ENCODE results near the gene ZNF490. TPM values are rescaled to one million over a fixed set of nuclear protein-coding genes. Genes with fewer than 3 reads are reported as not detected.

The ZNF490 gene
- total and polyA plus RNA-seq, 2 donors = 1.6 to 6.0 TPM

GRCh38 chr19:12606796-12607195 lies 3.8 kb downstream of the ZNF490 start:
- no peaks in the 10 kb centered on the region for H3K9me3 ChIP-seq (ENCODE audit: control insufficient read depth in 2 of 2, insufficient read depth in 1 of 2, low read length in 1 of 2)
- H3K27me3 ChIP-seq (ENCODE audit: control insufficient read depth in 2 of 2, insufficient read depth in 1 of 2, low read length in 1 of 2) = no peaks in the 10 kb centered on the region
- DNase-seq (ENCODE audit: low read depth in 6 of 9, low spot score in 9 of 9) = no peak
- H3K4me1 ChIP-seq (ENCODE audit: control insufficient read depth in 2 of 2, insufficient read depth in 2 of 2, low read length in 2 of 2) = peaks cover 16 to 18% of the 10 kb centered on the region in 2 donors
- no peak overlapping the region for H3K4me3 ChIP-seq (ENCODE audit: low read length in 2 of 2)
- H3K27ac ChIP-seq (ENCODE audit: low read depth in 1 of 2, low read length in 1 of 2) = no peak overlapping the region
- H3K36me3 ChIP-seq (ENCODE audit: control insufficient read depth in 2 of 2, insufficient read depth in 2 of 2, low read length in 1 of 2) = peaks cover 24 to 35% of the 10 kb centered on the region in 2 donors
- 98% methylated on average over 1 of the region's 1 CpG for WGBS

GRCh38 chr19:12603714-12604113 lies 6.9 kb downstream of the ZNF490 start:
- peak in 5 of 9 donors; percentile 19 to 66 (median 33) for DNase-seq (ENCODE audit: low read depth in 6 of 9, low spot score in 9 of 9)
- no peaks in the 10 kb centered on the region for H3K9me3 ChIP-seq (ENCODE audit: control insufficient read depth in 2 of 2, insufficient read depth in 1 of 2, low read length in 1 of 2)
- H3K4me3 ChIP-seq (ENCODE audit: low read length in 2 of 2) = no peak overlapping the region
- peaks cover 4 to 5% of the 10 kb centered on the region in 2 donors for H3K4me1 ChIP-seq (ENCODE audit: control insufficient read depth in 2 of 2, insufficient read depth in 2 of 2, low read length in 2 of 2)
- peaks cover 22 to 35% of the 10 kb centered on the region in 2 donors for H3K36me3 ChIP-seq (ENCODE audit: control insufficient read depth in 2 of 2, insufficient read depth in 2 of 2, low read length in 1 of 2)
- WGBS = 92% methylated on average over 1 of the region's 1 CpG
- no peak overlapping the region for H3K27ac ChIP-seq (ENCODE audit: low read depth in 1 of 2, low read length in 1 of 2)
- no peaks in the 10 kb centered on the region for H3K27me3 ChIP-seq (ENCODE audit: control insufficient read depth in 2 of 2, insufficient read depth in 1 of 2, low read length in 1 of 2)

- no peak overlapping the region for H3K27ac ChIP-seq (ENCODE audit: low read depth in 1 of 2, low read length in 1 of 2)
- H3K36me3 ChIP-seq (ENCODE audit: control insufficient read depth in 2 of 2, insufficient read depth in 2 of 2, low read length in 1 of 2) = peaks cover 13 to 22% of the 10 kb centered on the region in 2 donors
- H3K9me3 ChIP-seq (ENCODE audit: control insufficient read depth in 2 of 2, insufficient read depth in 1 of 2, low read length in 1 of 2) = no peaks in the 10 kb centered on the region
- no peak for DNase-seq (ENCODE audit: low read depth in 6 of 9, low spot score in 9 of 9)
- H3K4me3 ChIP-seq (ENCODE audit: low read length in 2 of 2) = no peak overlapping the region
- no peaks in the 10 kb centered on the region for H3K27me3 ChIP-seq (ENCODE audit: control insufficient read depth in 2 of 2, insufficient read depth in 1 of 2, low read length in 1 of 2)
- no peaks in the 10 kb centered on the region for H3K4me1 ChIP-seq (ENCODE audit: control insufficient read depth in 2 of 2, insufficient read depth in 2 of 2, low read length in 2 of 2)
- WGBS = 95% methylated on average over 11 of the region's 11 CpGs
Measured at GRCh38 chr19:12597594-12597993, 13.0 kb downstream of the ZNF490 start.

GRCh38 chr19:12596927-12597548 lies 13.6 kb downstream of the ZNF490 start:
- H3K9me3 ChIP-seq (ENCODE audit: control insufficient read depth in 2 of 2, insufficient read depth in 1 of 2, low read length in 1 of 2) = no peaks in the 10 kb centered on the region
- H3K27me3 ChIP-seq (ENCODE audit: control insufficient read depth in 2 of 2, insufficient read depth in 1 of 2, low read length in 1 of 2) = no peaks in the 10 kb centered on the region
- no peaks in the 10 kb centered on the region for H3K4me1 ChIP-seq (ENCODE audit: control insufficient read depth in 2 of 2, insufficient read depth in 2 of 2, low read length in 2 of 2)
- H3K36me3 ChIP-seq (ENCODE audit: control insufficient read depth in 2 of 2, insufficient read depth in 2 of 2, low read length in 1 of 2) = peaks cover 8 to 16% of the 10 kb centered on the region in 2 donors
- no peak overlapping the region for H3K4me3 ChIP-seq (ENCODE audit: low read length in 2 of 2)
- no peak overlapping the region for H3K27ac ChIP-seq (ENCODE audit: low read depth in 1 of 2, low read length in 1 of 2)
- 95% methylated on average over 38 of the region's 38 CpGs for WGBS
- no peak for DNase-seq (ENCODE audit: low read depth in 6 of 9, low spot score in 9 of 9)

GRCh38 chr19:12596485-12596884 lies 14.1 kb downstream of the ZNF490 start:
- Histone ChIP-seq H3K27me3 (ENCODE audit: control insufficient read depth in 2 of 2, insufficient read depth in 1 of 2, low read length in 1 of 2) (no peaks in the 10 kb centered on the region), H3K36me3 (ENCODE audit: control insufficient read depth in 2 of 2, insufficient read depth in 2 of 2, low read length in 1 of 2) (peaks cover 8 to 16% of the 10 kb centered on the region in 2 donors), H3K27ac (ENCODE audit: low read depth in 1 of 2, low read length in 1 of 2) (no peak overlapping the region), H3K4me1 (ENCODE audit: control insufficient read depth in 2 of 2, insufficient read depth in 2 of 2, low read length in 2 of 2) (no peaks in the 10 kb centered on the region), H3K9me3 (ENCODE audit: control insufficient read depth in 2 of 2, insufficient read depth in 1 of 2, low read length in 1 of 2) (no peaks in the 10 kb centered on the region), H3K4me3 (ENCODE audit: low read length in 2 of 2) (no peak overlapping the region)
- over 99% methylated on average over 11 of the region's 11 CpGs for WGBS
- no peak for DNase-seq (ENCODE audit: low read depth in 6 of 9, low spot score in 9 of 9)

GRCh38 chr19:12581100-12581499 lies 29.5 kb downstream of the ZNF490 start:
- H3K27me3 ChIP-seq (ENCODE audit: control insufficient read depth in 2 of 2, insufficient read depth in 1 of 2, low read length in 1 of 2) = no peaks in the 10 kb centered on the region
- WGBS = 94% methylated on average over 9 of the region's 9 CpGs
- H3K9me3 ChIP-seq (ENCODE audit: control insufficient read depth in 2 of 2, insufficient read depth in 1 of 2, low read length in 1 of 2) = peaks cover 7 to 23% of the 10 kb centered on the region in 2 donors
- no peaks in the 10 kb centered on the region for H3K4me1 ChIP-seq (ENCODE audit: control insufficient read depth in 2 of 2, insufficient read depth in 2 of 2, low read length in 2 of 2)
- H3K4me3 ChIP-seq (ENCODE audit: low read length in 2 of 2) = no peak overlapping the region
- peaks cover 35 to 42% of the 10 kb centered on the region in 2 donors for H3K36me3 ChIP-seq (ENCODE audit: control insufficient read depth in 2 of 2, insufficient read depth in 2 of 2, low read length in 1 of 2)
- H3K27ac ChIP-seq (ENCODE audit: low read depth in 1 of 2, low read length in 1 of 2) = no peak overlapping the region
- no peak for DNase-seq (ENCODE audit: low read depth in 6 of 9, low spot score in 9 of 9)

- H3K36me3 ChIP-seq (ENCODE audit: control insufficient read depth in 2 of 2, insufficient read depth in 2 of 2, low read length in 1 of 2) = peaks cover 35 to 42% of the 10 kb centered on the region in 2 donors
- DNase-seq (ENCODE audit: low read depth in 6 of 9, low spot score in 9 of 9) = no peak
- H3K4me3 ChIP-seq (ENCODE audit: low read length in 2 of 2) = no peak overlapping the region
- no peak overlapping the region for H3K27ac ChIP-seq (ENCODE audit: low read depth in 1 of 2, low read length in 1 of 2)
- WGBS = 99% methylated on average over 11 of the region's 11 CpGs
- peaks cover 7 to 23% of the 10 kb centered on the region in 2 donors for H3K9me3 ChIP-seq (ENCODE audit: control insufficient read depth in 2 of 2, insufficient read depth in 1 of 2, low read length in 1 of 2)
- no peaks in the 10 kb centered on the region for H3K27me3 ChIP-seq (ENCODE audit: control insufficient read depth in 2 of 2, insufficient read depth in 1 of 2, low read length in 1 of 2)
- no peaks in the 10 kb centered on the region for H3K4me1 ChIP-seq (ENCODE audit: control insufficient read depth in 2 of 2, insufficient read depth in 2 of 2, low read length in 2 of 2)
Measured at GRCh38 chr19:12580180-12580694, 30.4 kb downstream of the ZNF490 start.

GRCh38 chr19:12578641-12579040 lies 32.0 kb downstream of the ZNF490 start:
- H3K36me3 ChIP-seq (ENCODE audit: control insufficient read depth in 2 of 2, insufficient read depth in 2 of 2, low read length in 1 of 2) = peaks cover 35 to 42% of the 10 kb centered on the region in 2 donors
- peaks cover 7 to 23% of the 10 kb centered on the region in 2 donors for H3K9me3 ChIP-seq (ENCODE audit: control insufficient read depth in 2 of 2, insufficient read depth in 1 of 2, low read length in 1 of 2)
- H3K27me3 ChIP-seq (ENCODE audit: control insufficient read depth in 2 of 2, insufficient read depth in 1 of 2, low read length in 1 of 2) = no peaks in the 10 kb centered on the region
- no peak overlapping the region for H3K4me3 ChIP-seq (ENCODE audit: low read length in 2 of 2)
- H3K4me1 ChIP-seq (ENCODE audit: control insufficient read depth in 2 of 2, insufficient read depth in 2 of 2, low read length in 2 of 2) = peaks cover 8 to 10% of the 10 kb centered on the region in 2 donors
- DNase-seq (ENCODE audit: low read depth in 6 of 9, low spot score in 9 of 9) = no peak
- 98% methylated on average over 10 of the region's 10 CpGs for WGBS
- no peak overlapping the region for H3K27ac ChIP-seq (ENCODE audit: low read depth in 1 of 2, low read length in 1 of 2)

- WGBS = 30% methylated on average over 7 of the region's 7 CpGs
- Histone ChIP-seq H3K36me3 (ENCODE audit: control insufficient read depth in 2 of 2, insufficient read depth in 2 of 2, low read length in 1 of 2) (peaks cover 7 to 15% of the 10 kb centered on the region in 2 donors), H3K9me3 (ENCODE audit: control insufficient read depth in 2 of 2, insufficient read depth in 1 of 2, low read length in 1 of 2) (no peaks in the 10 kb centered on the region), H3K4me1 (ENCODE audit: control insufficient read depth in 2 of 2, insufficient read depth in 2 of 2, low read length in 2 of 2) (peaks cover 8 to 11% of the 10 kb centered on the region in 2 donors), H3K4me3 (ENCODE audit: low read length in 2 of 2) (no peak overlapping the region), H3K27me3 (ENCODE audit: control insufficient read depth in 2 of 2, insufficient read depth in 1 of 2, low read length in 1 of 2) (no peaks in the 10 kb centered on the region), H3K27ac (ENCODE audit: low read depth in 1 of 2, low read length in 1 of 2) (no peak overlapping the region)
- peak in 6 of 9 donors; percentile 23 to 64 (median 30) for DNase-seq (ENCODE audit: low read depth in 6 of 9, low spot score in 9 of 9)
Measured at GRCh38 chr19:12574036-12574435, 36.6 kb downstream of the ZNF490 start.
